ENCODE data around the gene UBL7. TPM values are rescaled to one million over a fixed set of nuclear protein-coding genes. Genes with fewer than 3 reads are reported as not detected.
A peak's percentile ranks its signal among the peaks of the same experiment; 100 is the strongest.

UBL7 gene
- total RNA-seq, 1 experiment from 2014 or later, result 83.4 TPM

DNA sequence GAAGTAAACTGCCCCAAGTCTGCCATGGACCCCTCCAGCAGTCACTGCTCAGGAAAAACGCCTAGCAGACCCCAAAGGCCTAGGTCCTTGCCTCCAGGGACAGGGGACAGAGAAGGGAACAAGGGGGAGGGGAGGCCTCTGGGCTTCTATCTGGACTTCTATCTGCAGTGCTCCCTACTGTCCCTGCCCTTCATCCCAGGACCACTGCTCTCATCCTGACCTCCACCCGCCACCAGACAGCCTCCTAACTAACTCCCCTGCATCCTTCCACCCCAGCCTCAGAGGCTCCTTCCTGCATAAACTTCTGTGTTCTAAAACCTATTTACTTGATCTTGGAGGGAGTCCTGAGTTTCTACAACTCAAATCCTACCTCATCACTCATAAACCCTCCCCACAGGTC, 52.6 kb downstream of the UBL7 start:
- no peak for DNase-seq (ENCODE audit: low read depth)

GRCh38 chr15:74406992-74407705, 53.8 kb downstream of the UBL7 start:
- DNase-seq (ENCODE audit: low read depth), result peak; percentile 96

DNA sequence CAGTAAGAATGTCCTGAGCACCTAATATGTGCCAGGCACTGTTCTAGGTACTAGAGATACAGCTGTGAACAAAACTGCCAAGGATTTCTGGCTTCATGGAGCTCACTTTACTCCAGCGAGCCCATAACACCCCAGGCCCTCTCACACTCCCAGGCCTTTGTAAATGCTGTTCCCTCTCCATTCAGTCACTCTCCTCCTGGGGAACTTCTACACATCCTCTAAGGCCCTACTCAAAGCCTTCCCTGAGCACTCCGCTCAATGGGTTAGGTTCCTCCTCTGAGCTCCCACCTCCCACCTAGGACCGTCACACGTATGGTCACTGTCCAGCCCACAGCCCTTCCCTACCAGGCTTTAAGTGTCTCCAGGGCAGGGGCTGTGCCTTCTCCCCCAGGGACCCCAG, 54.4 kb downstream of the UBL7 start:
- no peak for DNase-seq (ENCODE audit: low read depth)

DNA sequence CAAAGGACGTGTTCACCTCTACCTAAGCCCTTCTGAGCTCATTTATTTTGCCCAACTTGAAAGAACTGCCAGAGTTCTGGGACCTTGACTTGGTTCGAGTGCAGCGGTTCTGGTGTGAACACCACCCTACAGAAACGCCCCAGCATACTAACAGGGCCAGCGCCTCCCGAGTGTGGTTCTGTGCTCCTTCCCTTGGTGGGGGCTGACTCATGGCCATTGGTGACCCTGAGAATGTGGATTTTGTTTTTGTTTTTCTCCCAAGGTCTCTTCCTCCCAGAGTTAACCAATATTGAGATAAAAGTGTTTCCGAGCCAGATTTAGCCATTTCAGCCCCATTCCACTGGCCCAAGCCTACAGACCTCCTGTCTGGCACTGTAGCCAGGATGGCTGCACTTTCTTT, 55.1 kb downstream of the UBL7 start:
- DNase-seq (ENCODE audit: low read depth), result no peak

DNA sequence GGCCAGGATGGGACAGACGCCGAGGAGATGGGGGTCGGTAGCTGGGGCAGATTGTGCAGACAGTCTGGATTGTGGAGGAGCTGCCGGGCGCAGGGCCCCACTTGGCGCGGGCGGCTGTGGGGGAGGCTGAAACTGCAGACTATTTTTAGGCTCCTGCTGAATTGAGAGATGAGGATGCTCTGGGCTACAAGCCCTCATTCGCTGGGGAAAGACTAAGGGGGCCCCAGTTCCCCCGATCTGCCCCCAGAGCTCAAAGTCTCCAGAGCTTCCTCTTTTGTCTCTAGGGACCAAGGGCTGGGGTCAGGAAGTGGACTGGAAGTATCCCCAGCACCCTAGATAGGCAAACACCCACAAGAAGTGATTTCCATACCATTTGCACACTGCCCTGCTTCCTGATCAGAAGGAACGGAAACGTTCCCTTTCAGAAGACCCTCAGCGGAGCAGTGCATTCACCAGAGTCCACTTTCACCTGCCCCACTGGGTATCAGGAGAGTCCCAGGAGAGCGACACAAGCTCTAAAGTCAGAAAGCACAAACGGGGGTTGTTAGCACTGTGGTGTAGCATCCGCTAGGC, 56.9 kb downstream of the UBL7 start:
- no peak for DNase-seq (ENCODE audit: low read depth)

DNA sequence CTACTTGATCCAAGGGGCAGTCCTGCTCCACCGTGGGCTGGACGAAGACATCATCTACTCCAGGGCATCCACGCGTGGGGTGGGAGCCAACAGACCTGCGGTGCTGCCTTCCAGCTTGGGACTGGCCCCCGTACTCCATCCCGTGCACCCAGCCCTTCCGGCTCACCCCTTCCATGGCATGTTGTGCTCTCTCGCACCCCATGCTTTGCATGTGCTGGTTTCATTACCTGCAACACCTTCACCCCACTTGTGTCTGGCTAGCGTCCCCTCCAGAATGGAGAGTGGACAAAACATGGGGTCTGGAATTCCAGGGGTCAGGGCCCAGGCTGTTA, 57.4 kb downstream of the UBL7 start:
- DNase-seq (ENCODE audit: low read depth), result no peak

DNA sequence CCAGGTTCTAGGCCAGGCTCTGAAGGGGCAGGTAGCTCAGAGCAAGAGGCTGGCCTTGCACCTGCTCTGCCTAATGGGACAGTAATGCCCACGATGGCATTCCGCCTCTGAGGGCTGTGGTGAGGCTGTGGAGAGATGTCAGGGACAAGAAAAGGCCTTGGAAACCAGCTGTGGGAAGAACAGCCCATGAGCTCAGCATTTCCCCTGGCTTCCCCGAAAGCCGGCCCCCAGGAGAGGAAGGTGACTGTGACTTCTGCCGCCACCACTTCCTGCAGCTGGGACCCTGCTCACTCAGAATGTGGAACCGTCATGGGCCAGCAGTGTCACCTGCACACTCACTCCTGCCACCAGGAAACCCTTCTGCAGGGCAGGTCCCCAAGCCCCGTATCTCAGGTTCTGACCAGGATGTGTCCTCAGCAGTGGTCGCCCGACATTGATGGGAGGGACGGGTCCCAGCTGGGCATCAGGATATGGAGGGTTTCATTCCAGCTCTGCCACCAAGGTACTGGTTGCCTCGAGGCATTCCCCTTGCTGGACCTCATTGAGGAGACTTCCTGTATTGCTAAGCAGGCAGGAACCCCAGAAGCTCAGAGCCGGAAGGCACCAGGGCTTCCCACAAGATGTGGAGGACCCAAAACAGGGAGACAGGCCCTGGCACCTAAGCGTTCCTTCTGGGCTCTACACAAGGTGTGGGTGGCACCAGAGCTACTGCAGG, 57.9 kb downstream of the UBL7 start:
- no peak for DNase-seq (ENCODE audit: low read depth)

- DNase-seq (ENCODE audit: low read depth), result no peak
These were observed 58.6 kb downstream of the UBL7 start for GRCh38 chr15:74402337-74402841.

DNA sequence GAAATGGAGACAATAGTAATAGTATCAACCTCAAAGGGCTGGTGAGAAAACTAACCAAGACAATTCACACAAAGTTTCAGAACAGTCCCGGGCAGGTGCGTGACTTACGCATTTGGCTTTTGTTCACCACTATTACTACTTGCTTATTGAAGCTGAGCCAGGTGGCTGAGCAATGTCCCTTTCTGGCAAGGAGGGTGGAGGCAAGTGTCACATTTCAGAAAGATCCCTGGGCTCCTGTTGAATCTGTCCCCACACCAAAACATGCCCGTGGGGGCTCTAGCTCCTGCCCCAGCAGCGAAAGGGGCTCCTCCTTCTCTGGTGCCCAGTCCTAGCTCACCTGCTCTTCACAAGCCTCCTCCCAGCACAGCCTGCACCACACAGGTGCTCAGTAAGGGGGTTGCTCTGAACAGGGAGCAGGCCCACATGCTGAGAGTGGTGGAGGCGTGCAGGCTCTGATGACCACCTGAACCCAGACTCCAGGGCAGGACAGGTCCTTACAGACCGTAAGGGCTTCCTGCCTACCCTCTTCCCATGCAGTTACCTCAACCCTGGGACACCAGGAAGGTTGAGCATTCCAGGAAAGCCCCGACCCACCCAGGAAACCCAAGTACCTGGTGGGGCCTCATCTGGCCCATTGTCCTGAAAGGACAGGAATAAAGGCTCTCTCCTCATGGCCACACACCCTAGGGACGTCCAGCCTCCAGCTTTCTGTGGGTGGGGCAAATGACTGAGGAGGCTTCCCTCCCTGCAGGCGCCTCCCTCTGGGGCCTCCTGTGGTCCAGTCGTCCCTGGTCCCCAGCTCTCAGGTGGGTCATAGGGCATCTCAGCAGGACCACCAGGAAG, 59.8 kb downstream of the UBL7 start:
- DNase-seq (ENCODE audit: low read depth), result no peak

GRCh38 chr15:74400313-74400860, 60.6 kb downstream of the UBL7 start:
- DNase-seq (ENCODE audit: low read depth), result no peak

- DNase-seq (ENCODE audit: low read depth), result peak; percentile 95
These were observed 61.2 kb downstream of the UBL7 start for GRCh38 chr15:74399511-74400312.

GRCh38 chr15:74399100-74399499, 61.9 kb downstream of the UBL7 start:
- DNase-seq (ENCODE audit: low read depth), result no peak

DNA sequence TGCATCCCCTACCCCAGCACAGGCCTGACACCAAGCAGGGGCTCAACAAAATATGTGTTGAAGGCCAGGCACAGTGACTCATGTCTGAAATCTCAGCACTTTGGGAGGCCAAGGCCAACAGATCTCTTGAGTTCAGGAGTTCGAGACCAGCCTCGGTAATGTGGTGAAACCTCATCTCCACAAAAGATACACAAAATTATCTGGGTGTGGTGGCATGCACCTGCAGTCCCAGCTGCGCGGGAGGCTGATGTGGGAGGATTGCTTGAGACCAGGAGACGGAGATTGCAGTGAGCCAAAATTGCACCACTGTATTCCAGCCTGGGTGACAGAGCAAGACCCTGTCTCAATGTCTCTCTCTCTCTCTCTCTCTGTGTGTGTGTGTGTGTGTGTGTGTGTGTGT, 62.8 kb downstream of the UBL7 start:
- no peak for DNase-seq (ENCODE audit: low read depth)

- DNase-seq (ENCODE audit: low read depth), result no peak
These were observed 63.5 kb downstream of the UBL7 start for GRCh38 chr15:74397239-74398068.

- DNase-seq (ENCODE audit: low read depth), result peak; percentile 84
These were observed 64.3 kb downstream of the UBL7 start for GRCh38 chr15:74396445-74397238.

- no peak for DNase-seq (ENCODE audit: low read depth)
These were observed 64.9 kb downstream of the UBL7 start for GRCh38 chr15:74396146-74396438.

Measured in LHCN-M2 (cell line).